Activated CD4-positive, alpha-beta T cell treated with anti-CD3 and anti-CD28 coated beads, Interleukin-2, amount 10 ng/mL, durations not matched to agents 7 days and 5 days (primary cell): ENCODE data around the gene INSRR. TPM values are rescaled to one million over a fixed set of nuclear protein-coding genes. Genes with fewer than 3 reads are reported as not detected.

ENCODE experiments used
- CTCF ChIA-PET: fragments of 350-600 bp; sonication (Branson Sonifier 250); formaldehyde crosslinking; loops from one replicate; lab custom pipeline; 2021; ENCODE audit warnings: antibody characterized with exemption; lab: Charles Lee
- POLR2A ChIA-PET: fragments of 350-600 bp; sonication (Branson Sonifier 250); formaldehyde crosslinking; loops from one replicate; lab custom pipeline; 2021; ENCODE audit warnings: antibody characterized with exemption; lab: Charles Lee
- DNase-seq: peaks from one replicate; pipeline ENCODE4 v3.0.0-alpha.2; 2020
- H3K27ac Mint-ChIP-seq: one replicate; pipeline ENCODE4 v1.8.0; 2021; ENCODE audit warnings: mild to moderate bottlenecking, moderate library complexity, mixed read lengths
- H3K27me3 Mint-ChIP-seq: one replicate; pipeline ENCODE4 v1.8.0; 2021; ENCODE audit warnings: mixed read lengths
- H3K36me3 Mint-ChIP-seq: one replicate; pipeline ENCODE4 v1.8.0; 2021; ENCODE audit warnings: low read depth, mixed read lengths
- H3K4me1 Mint-ChIP-seq: one replicate; pipeline ENCODE4 v1.8.0; 2021; ENCODE audit warnings: mixed read lengths
- H3K4me3 Mint-ChIP-seq: one replicate; pipeline ENCODE4 v1.8.0; 2021; ENCODE audit warnings: mild to moderate bottlenecking, moderate library complexity, mixed read lengths
- H3K9me3 Mint-ChIP-seq: one replicate; pipeline ENCODE4 v1.8.0; 2021; ENCODE audit warnings: mixed read lengths
- total RNA-seq, 2 experiments: library from RNA; stranded (reverse); gene quantifications; one replicate each; pipeline ENCODE4 v1.2.3, GENCODE V29; 2021

Gene INSRR
- total RNA-seq, 2 experiments from 2014 or later = 0.05 TPM; not detected in 1

- H3K27ac Mint-ChIP-seq = no peak overlapping the region
- H3K36me3 Mint-ChIP-seq = no peaks in the 10 kb centered on the region
- POLR2A ChIA-PET = no interaction called here
- no peaks in the 10 kb centered on the region for H3K9me3 Mint-ChIP-seq
- CTCF ChIA-PET = interaction anchor here (1.1 to 12.2 kb wide), 4 partner anchors 9 to 145 kb away, joined by 3 to 158 read pairs (median 6); partner anchors contain the start of genes INSRR and NTRK1
- DNase-seq = no peak
- peaks cover 15% of the 10 kb centered on the region for H3K27me3 Mint-ChIP-seq
- H3K4me1 Mint-ChIP-seq = peaks cover 24% of the 10 kb centered on the region
- no peak overlapping the region for H3K4me3 Mint-ChIP-seq
Observed at GRCh38 chr1:156834322-156834721, 24.6 kb downstream of the INSRR start.

GRCh38 chr1:156833603-156834002 is 25.3 kb downstream of the INSRR start:
- peaks cover 15% of the 10 kb centered on the region for H3K27me3 Mint-ChIP-seq
- peaks cover 24% of the 10 kb centered on the region for H3K4me1 Mint-ChIP-seq
- H3K36me3 Mint-ChIP-seq = no peaks in the 10 kb centered on the region

GRCh38 chr1:156832434-156832833 is 26.5 kb downstream of the INSRR start:
- Mint-ChIP-seq H3K4me3 (no peak overlapping the region), H3K27me3 (peaks cover 15% of the 10 kb centered on the region), H3K9me3 (no peaks in the 10 kb centered on the region), H3K36me3 (no peaks in the 10 kb centered on the region), H3K4me1 (peaks cover 24% of the 10 kb centered on the region), H3K27ac (no peak overlapping the region)
- CTCF ChIA-PET = interaction anchor here (0.7 to 12.2 kb wide), 4 partner anchors 8 to 26 kb away, joined by 3 to 158 read pairs (median 4); partner anchors contain the start of genes INSRR and NTRK1
- POLR2A ChIA-PET = no interaction called here
- DNase-seq = no peak

More at GRCh38 chr1:156833603-156834002, 25.3 kb downstream of the INSRR start:
- no peak for DNase-seq
- ChIA-PET CTCF (interaction anchor here (1.1 to 12.2 kb wide), 5 partner anchors 8 to 144 kb away, joined by 3 to 158 read pairs (median 5); partner anchors contain the start of genes INSRR and NTRK1), POLR2A (no interaction called here)
- no peak overlapping the region for H3K4me3 Mint-ChIP-seq
- no peak overlapping the region for H3K27ac Mint-ChIP-seq
- H3K9me3 Mint-ChIP-seq = no peaks in the 10 kb centered on the region

GRCh38 chr1:156828400-156829124 is 30.4 kb downstream of the INSRR start:
- peaks cover 8% of the 10 kb centered on the region for H3K27me3 Mint-ChIP-seq
- CTCF ChIA-PET = interaction anchor here (0.9 to 2.4 kb wide), 3 partner anchors 9 to 27 kb away, joined by 3 to 12 read pairs (median 3); no protein-coding TSS in a partner anchor
- no peak for DNase-seq
- POLR2A ChIA-PET = no interaction called here
- peaks cover 3% of the 10 kb centered on the region for H3K4me1 Mint-ChIP-seq
- H3K4me3 Mint-ChIP-seq = no peak overlapping the region
- no peak overlapping the region for H3K27ac Mint-ChIP-seq
- H3K9me3 Mint-ChIP-seq = no peaks in the 10 kb centered on the region
- no peaks in the 10 kb centered on the region for H3K36me3 Mint-ChIP-seq

- Mint-ChIP-seq H3K9me3 (no peaks in the 10 kb centered on the region), H3K27ac (no peak overlapping the region), H3K36me3 (no peaks in the 10 kb centered on the region), H3K27me3 (peaks cover 2% of the 10 kb centered on the region), H3K4me3 (no peak overlapping the region), H3K4me1 (peaks cover 9% of the 10 kb centered on the region)
- CTCF ChIA-PET = interaction anchor here (0.7 to 3.9 kb wide), 4 partner anchors 9 to 34 kb away, joined by 3 to 17 read pairs (median 5); partner anchors contain the start of genes INSRR and NTRK1
- DNase-seq = no peak
- POLR2A ChIA-PET = no interaction called here
Observed at GRCh38 chr1:156826630-156827029, 32.3 kb downstream of the INSRR start.

- CTCF ChIA-PET = interaction anchor here (1.0 to 3.9 kb wide), 7 partner anchors 8 to 37 kb away, joined by 3 to 21 read pairs (median 5); partner anchors contain the start of genes INSRR and NTRK1
- peaks cover 1% of the 10 kb centered on the region for H3K36me3 Mint-ChIP-seq
- H3K27me3 Mint-ChIP-seq = peaks cover 6% of the 10 kb centered on the region
- no peaks in the 10 kb centered on the region for H3K9me3 Mint-ChIP-seq
- H3K27ac Mint-ChIP-seq = no peak overlapping the region
- no peak for DNase-seq
- H3K4me1 Mint-ChIP-seq = peaks cover 18% of the 10 kb centered on the region
- POLR2A ChIA-PET = no interaction called here
- H3K4me3 Mint-ChIP-seq = no peak overlapping the region
Observed at GRCh38 chr1:156823210-156823790, 35.6 kb downstream of the INSRR start.

GRCh38 chr1:156822680-156823079 is 36.2 kb downstream of the INSRR start:
- CTCF ChIA-PET = interaction anchor here (0.7 to 3.2 kb wide), 11 partner anchors 8 to 180 kb away, joined by 3 to 21 read pairs (median 4); partner anchors contain the start of gene NTRK1
- Mint-ChIP-seq H3K27ac (no peak overlapping the region), H3K4me3 (no peak overlapping the region), H3K36me3 (peaks cover 1% of the 10 kb centered on the region), H3K4me1 (peaks cover 22% of the 10 kb centered on the region), H3K27me3 (peaks cover 6% of the 10 kb centered on the region), H3K9me3 (no peaks in the 10 kb centered on the region)
- POLR2A ChIA-PET = interaction anchor here (1.1 kb wide), 1 partner anchor 14 kb away, joined by 4 read pairs; no protein-coding TSS in a partner anchor
- DNase-seq = no peak

- H3K4me3 Mint-ChIP-seq = no peak overlapping the region
- CTCF ChIA-PET = interaction anchor here (0.7 to 3.2 kb wide), 13 partner anchors 8 to 179 kb away, joined by 3 to 21 read pairs (median 4); partner anchors contain the start of gene NTRK1
- POLR2A ChIA-PET = interaction anchor here (0.7 to 1.1 kb wide), 3 partner anchors 15 to 212 kb away, joined by 3 to 4 read pairs (median 3); no protein-coding TSS in a partner anchor
- no peak for DNase-seq
- H3K9me3 Mint-ChIP-seq = no peaks in the 10 kb centered on the region
- peaks cover 30% of the 10 kb centered on the region for H3K4me1 Mint-ChIP-seq
- H3K36me3 Mint-ChIP-seq = peaks cover 1% of the 10 kb centered on the region
- H3K27ac Mint-ChIP-seq = no peak overlapping the region
- peaks cover 6% of the 10 kb centered on the region for H3K27me3 Mint-ChIP-seq
Observed at GRCh38 chr1:156821801-156822200, 37.1 kb downstream of the INSRR start.

GRCh38 chr1:156816561-156817328 is 42.2 kb downstream of the INSRR start, which contains the start of gene SH2D2A:
SH2D2A (minus strand) TSS chr1:156816848; CDS start chr1:156816708, 140 bp downstream.
- ChIA-PET POLR2A (interaction anchor here (1.4 kb wide), 1 partner anchor 32 kb away, joined by 4 read pairs; no protein-coding TSS in a partner anchor), CTCF (interaction anchor here (0.6 to 3.5 kb wide), 11 partner anchors 9 to 718 kb away, joined by 3 to 14 read pairs (median 4); partner anchors contain the start of gene INSRR)
- Mint-ChIP-seq H3K27me3 (peaks cover 4% of the 10 kb centered on the region), H3K36me3 (peaks cover 37% of the 10 kb centered on the region), H3K4me3 (peak within 1 kb of the TSS; percentile 80), H3K27ac (peak within 1 kb of the TSS; percentile 99), H3K4me1 (peaks cover 70% of the 10 kb centered on the region), H3K9me3 (no peaks in the 10 kb centered on the region)
- peak; percentile 97 for DNase-seq

GRCh38 chr1:156815961-156816422 is 42.9 kb downstream of the INSRR start:
- Mint-ChIP-seq H3K27ac (peak overlapping the region; percentile 99), H3K4me3 (peak overlapping the region; percentile 80), H3K27me3 (peaks cover 4% of the 10 kb centered on the region), H3K4me1 (peaks cover 72% of the 10 kb centered on the region), H3K36me3 (peaks cover 44% of the 10 kb centered on the region), H3K9me3 (no peaks in the 10 kb centered on the region)
- ChIA-PET POLR2A (interaction anchor here (1.4 kb wide), 1 partner anchor 32 kb away, joined by 4 read pairs; no protein-coding TSS in a partner anchor), CTCF (interaction anchor here (0.5 to 3.5 kb wide), 11 partner anchors 9 to 127 kb away, joined by 3 to 14 read pairs (median 3); partner anchors contain the start of gene INSRR)
- no peak for DNase-seq

- DNase-seq = no peak
- Mint-ChIP-seq H3K4me3 (peak overlapping the region; percentile 80), H3K27me3 (no peaks in the 10 kb centered on the region), H3K9me3 (no peaks in the 10 kb centered on the region), H3K27ac (peak overlapping the region; percentile 99), H3K4me1 (peaks cover 74% of the 10 kb centered on the region), H3K36me3 (peaks cover 45% of the 10 kb centered on the region)
- ChIA-PET CTCF (interaction anchor here (0.5 to 21.9 kb wide), 10 partner anchors 9 to 126 kb away, joined by 3 to 247 read pairs (median 4); partner anchors contain the start of genes INSRR and NTRK1), POLR2A (interaction anchor here (1.4 kb wide), 1 partner anchor 33 kb away, joined by 4 read pairs; no protein-coding TSS in a partner anchor)
Observed at GRCh38 chr1:156815307-156815826, 43.5 kb downstream of the INSRR start.
